Prostate gland (tissue), 2 donors: ENCODE results near the gene NR2C2. TPM values are rescaled to one million over a fixed set of nuclear protein-coding genes. Genes with fewer than 3 reads are reported as not detected.
"Not testable (repeated sequence)": the region's sequence is repeated elsewhere in the genome, so short reads cannot be mapped to it uniquely, and the experiment has no call there.

Experiments used
- DNase-seq: peaks from one replicate; pipeline ENCODE4 v3.0.0-alpha.2; 2019; ENCODE audit warnings: low spot score
- H3K27ac ChIP-seq, 2 donors: fragments of 200-600 bp; sonication (generic); 2 replicates each; pipeline ENCODE4 v1.5.1; 2017 to 2019
- H3K27me3 ChIP-seq: fragments of 200-600 bp; sonication (generic); replicated peaks from 2 replicates; pipeline ENCODE4 v1.5.1; 2019; ENCODE audit not compliant: insufficient read depth
- H3K36me3 ChIP-seq, 2 donors: fragments of 200-600 bp; sonication (generic); 1 replicate in 1 of 2; 2 replicates in 1 of 2; pipeline versions ENCODE4 v1.5.1 to v1.8.1; 2017 to 2019
- H3K4me1 ChIP-seq: fragments of 200-600 bp; sonication (generic); replicated peaks from 2 replicates; pipeline ENCODE4 v1.5.1; 2019
- H3K4me3 ChIP-seq, 2 donors: fragments of 200-600 bp; sonication (generic); 2 replicates each; pipeline ENCODE4 v1.5.1; 2017 to 2019
- H3K9me3 ChIP-seq: fragments of 200-600 bp; sonication (generic); 2 replicates; pipeline ENCODE4 v1.5.1; 2017
- CTCF ChIP-seq, 4 experiments: fragments of 200-600 bp in 2 of 4; fragments of 450-650 bp in 2 of 4; sonication (generic) in 2 of 4; IDR thresholded peaks; 1 replicate in 3 of 4; 2 replicates in 1 of 4; pipeline ENCODE4 v1.5.1; 2016 to 2019; ENCODE audit warnings: antibody characterized with exemption in 4 of 4, mild to moderate bottlenecking in 2 of 4, moderate library complexity in 2 of 4
- POLR2A ChIP-seq: fragments of 450-650 bp; IDR thresholded peaks from one replicate; pipeline ENCODE4 v1.6.1; 2016; ENCODE audit warnings: antibody characterized with exemption, mild to moderate bottlenecking
- POLR2AphosphoS5 ChIP-seq: sonication (generic); formaldehyde crosslinking; IDR thresholded peaks from one replicate; pipeline ENCODE4 v1.6.1; 2017; ENCODE audit warnings: antibody characterized with exemption
- WGBS: methylation state at CpG from one replicate; pipeline ENCODE4 v1.1.5; 2018; 5-methylcytosine and 5-hydroxymethylcytosine counted together
- intact Hi-C: fragments of 100-400 bp; cut with DNase I; formaldehyde crosslinking; loops from one replicate; pipeline ENCODE4 v1.14.2; 2022
- total RNA-seq, 2 donors: library from RNA; depleted of rRNA; stranded (reverse); fragments of >200 nt; gene quantifications; one replicate each; pipeline ENCODE4 v1.1.0, GENCODE V29; 2016

NR2C2 gene
- total RNA-seq, 2 donors from 2014 or later = 36.8 to 78.5 TPM

- H3K4me3 ChIP-seq = no peak overlapping the region
- H3K9me3 ChIP-seq = no peaks in the 10 kb centered on the region
- H3K36me3 ChIP-seq = no peaks in the 10 kb centered on the region
- no peak for DNase-seq
- TF ChIP-seq POLR2AphosphoS5 = no peak
- TF ChIP-seq POLR2A = no peak
- TF ChIP-seq CTCF (IDR thresholded peaks at IDR 0.05) = no peak
- no peaks in the 10 kb centered on the region for H3K27me3 ChIP-seq
- WGBS = 48% methylated on average over 7 of the region's 7 CpGs
- H3K27ac ChIP-seq = no peak overlapping the region
- H3K4me1 ChIP-seq = no peaks in the 10 kb centered on the region
- intact Hi-C loops = loop anchor here (5.0 kb wide), 1 partner anchor 90 kb away; no protein-coding TSS in a partner anchor
These were observed 44.7 kb upstream of the NR2C2 start for GRCh38 chr3:14902719-14903118.

- H3K36me3 ChIP-seq, H3K9me3 ChIP-seq, H3K27ac ChIP-seq, DNase-seq, H3K27me3 ChIP-seq, H3K4me3 ChIP-seq, H3K4me1 ChIP-seq: not testable (repeated sequence)
- intact Hi-C loops = loop anchor here (5.0 kb wide), 1 partner anchor 91 kb away; no protein-coding TSS in a partner anchor
- 96% methylated on average over 3 of the region's 3 CpGs for WGBS
These were observed 43.9 kb upstream of the NR2C2 start for GRCh38 chr3:14903501-14903900.

GRCh38 chr3:14905055-14905657 lies 42.2 kb upstream of the NR2C2 start:
- no peak overlapping the region for H3K27ac ChIP-seq
- H3K36me3 ChIP-seq = no peaks in the 10 kb centered on the region
- H3K27me3 ChIP-seq = no peaks in the 10 kb centered on the region
- no peak for DNase-seq
- no peaks in the 10 kb centered on the region for H3K4me1 ChIP-seq
- WGBS = 95% methylated on average over 6 of the region's 6 CpGs
- TF ChIP-seq POLR2A (no peak), CTCF (IDR thresholded peaks at IDR 0.05) (no peak), POLR2AphosphoS5 (no peak)
- no peaks in the 10 kb centered on the region for H3K9me3 ChIP-seq
- H3K4me3 ChIP-seq = no peak overlapping the region
- intact Hi-C loops = no loop called here

GRCh38 chr3:14906355-14906971 lies 40.9 kb upstream of the NR2C2 start:
- Histone ChIP-seq H3K4me1 (no peaks in the 10 kb centered on the region), H3K27me3 (no peaks in the 10 kb centered on the region), H3K4me3 (no peak overlapping the region), H3K27ac (no peak overlapping the region), H3K36me3 (no peaks in the 10 kb centered on the region), H3K9me3 (no peaks in the 10 kb centered on the region)
- DNase-seq = no peak
- no peak for TF ChIP-seq CTCF (IDR thresholded peaks at IDR 0.05)
- TF ChIP-seq POLR2A = no peak
- TF ChIP-seq POLR2AphosphoS5 = no peak
- intact Hi-C loops = no loop called here
- 66% methylated on average over 11 of the region's 11 CpGs for WGBS

GRCh38 chr3:14907043-14907966 lies 40.1 kb upstream of the NR2C2 start:
- no peaks in the 10 kb centered on the region for H3K36me3 ChIP-seq
- intact Hi-C loops = no loop called here
- 77% methylated on average over 15 of the region's 18 CpGs for WGBS
- no peak for DNase-seq
- no peaks in the 10 kb centered on the region for H3K4me1 ChIP-seq
- no peak for TF ChIP-seq POLR2AphosphoS5
- H3K27me3 ChIP-seq = no peaks in the 10 kb centered on the region
- no peak overlapping the region for H3K4me3 ChIP-seq
- H3K27ac ChIP-seq = no peak overlapping the region
- H3K9me3 ChIP-seq = no peaks in the 10 kb centered on the region
